Activated CD8-positive, alpha-beta T cell treated with anti-CD3 and anti-CD28 coated beads for 36 hours (primary cell): Measurements from ENCODE around the gene PALLD. TPM values are rescaled to one million over a fixed set of nuclear protein-coding genes. Genes with fewer than 3 reads are reported as not detected.

Experiments
- ATAC-seq: fragments of 200-7000 bp; cut with Tn5 transposase; one replicate; pipeline ENCODE4 v1.10.0; 2021; ENCODE audit warnings: mild to moderate bottlenecking, moderate library complexity
- CTCF ChIA-PET: fragments of 350-600 bp; sonication (Branson Sonifier 250); formaldehyde crosslinking; loops from one replicate; lab custom pipeline; 2021; ENCODE audit warnings: antibody characterized with exemption; lab: Charles Lee
- POLR2A ChIA-PET: fragments of 350-600 bp; sonication (Branson Sonifier 250); formaldehyde crosslinking; loops from one replicate; lab custom pipeline; 2021; ENCODE audit warnings: antibody characterized with exemption; lab: Charles Lee
- DNase-seq: peaks from one replicate; pipeline ENCODE4 v3.0.0-alpha.2; 2020
- H3K27ac Mint-ChIP-seq: one replicate; pipeline ENCODE4 v1.8.0; 2021; ENCODE audit warnings: mild to moderate bottlenecking, mixed read lengths
- H3K27me3 Mint-ChIP-seq: one replicate; pipeline ENCODE4 v1.8.0; 2021; ENCODE audit warnings: mixed read lengths
- H3K36me3 Mint-ChIP-seq: one replicate; pipeline ENCODE4 v1.8.0; 2021; ENCODE audit warnings: low read depth, mixed read lengths
- H3K4me1 Mint-ChIP-seq: one replicate; pipeline ENCODE4 v1.8.0; 2021; ENCODE audit warnings: low read depth, mixed read lengths
- H3K4me3 Mint-ChIP-seq: one replicate; pipeline ENCODE4 v1.8.0; 2021; ENCODE audit warnings: mild to moderate bottlenecking, moderate library complexity, mixed read lengths
- H3K9me3 Mint-ChIP-seq: one replicate; pipeline ENCODE4 v1.8.0; 2021; ENCODE audit warnings: mixed read lengths
- CTCF ChIP-seq: fragments of 200-600 bp; IDR thresholded peaks from one replicate; pipeline ENCODE4 v1.8.0; 2022; ENCODE audit warnings: antibody characterized with exemption, mild to moderate bottlenecking
- intact Hi-C: fragments of 100-400 bp; cut with micrococcal nuclease; formaldehyde crosslinking; loops from one replicate; pipeline ENCODE4 v1.10.0; 2022
- total RNA-seq, 2 experiments: library from RNA; stranded (reverse); gene quantifications; one replicate each; pipeline ENCODE4 v1.2.3, GENCODE V29; 2021

PALLD gene
- total RNA-seq, 2 experiments from 2014 or later = 0.41 to 0.60 TPM

DNA sequence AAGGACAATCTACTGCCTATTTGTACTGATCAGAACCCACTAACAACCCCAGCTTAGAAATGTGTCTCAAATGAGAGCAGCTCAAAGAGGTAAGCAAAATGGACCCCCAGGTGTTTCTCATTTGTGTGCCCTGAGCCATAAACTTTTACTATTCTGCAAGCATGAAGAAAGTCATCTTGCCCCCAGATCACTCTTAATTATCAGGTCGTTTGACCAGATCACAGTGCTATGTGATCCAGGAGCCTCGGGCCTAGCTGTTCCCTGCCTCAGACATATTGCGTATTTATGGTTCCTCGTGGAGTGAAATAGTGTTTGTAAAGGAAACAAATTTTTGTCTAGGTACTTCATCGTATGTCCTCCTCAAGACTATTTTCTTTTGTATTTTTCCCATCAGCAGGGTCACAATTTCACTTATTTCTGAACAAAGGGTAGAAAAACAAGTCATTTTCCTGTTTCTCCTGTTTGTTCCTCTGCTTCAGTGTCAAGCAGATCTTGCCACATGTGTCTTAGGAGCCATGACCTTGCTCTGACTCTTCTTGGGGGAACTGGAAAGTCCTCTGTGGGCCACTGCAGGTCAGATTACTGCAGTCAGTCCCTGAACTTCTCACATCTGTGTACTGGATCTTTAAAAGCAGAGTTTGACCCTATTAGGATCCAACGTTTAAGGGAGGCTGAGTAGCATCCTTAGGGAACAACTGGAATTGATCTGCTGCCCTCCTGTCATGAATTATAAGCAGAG, 194.9 kb downstream of the PALLD start:
- TF ChIP-seq CTCF = no peak
- POLR2A ChIA-PET = no interaction called here
- no peaks in the 10 kb centered on the region for H3K4me1 Mint-ChIP-seq
- DNase-seq = no peak
- intact Hi-C loops = no loop called here
- peaks cover 4% of the 10 kb centered on the region for H3K27me3 Mint-ChIP-seq
- H3K27ac Mint-ChIP-seq = no peak overlapping the region
- ATAC-seq = no peak
- CTCF ChIA-PET = interaction anchor here (0.6 kb wide), 1 partner anchor 15 kb away, joined by 4 read pairs; no protein-coding TSS in a partner anchor
- H3K9me3 Mint-ChIP-seq = no peaks in the 10 kb centered on the region
- H3K4me3 Mint-ChIP-seq = no peak overlapping the region
- no peaks in the 10 kb centered on the region for H3K36me3 Mint-ChIP-seq

GRCh38 chr4:168693750-168694490, 197.1 kb downstream of the PALLD start:
- no peaks in the 10 kb centered on the region for H3K4me1 Mint-ChIP-seq
- H3K4me3 Mint-ChIP-seq = no peak overlapping the region
- H3K36me3 Mint-ChIP-seq = no peaks in the 10 kb centered on the region
- ChIA-PET POLR2A (no interaction called here), CTCF (no interaction called here)
- no peak overlapping the region for H3K27ac Mint-ChIP-seq
- no peak for TF ChIP-seq CTCF
- no peaks in the 10 kb centered on the region for H3K9me3 Mint-ChIP-seq
- intact Hi-C loops = no loop called here
- H3K27me3 Mint-ChIP-seq = peaks cover 9% of the 10 kb centered on the region
- ATAC-seq = no peak
- DNase-seq = no peak

- CTCF ChIA-PET = no interaction called here
- intact Hi-C loops = no loop called here
- no peak for TF ChIP-seq CTCF
- Mint-ChIP-seq H3K4me3 (no peak overlapping the region), H3K36me3 (no peaks in the 10 kb centered on the region), H3K27me3 (peaks cover 9% of the 10 kb centered on the region), H3K9me3 (no peaks in the 10 kb centered on the region), H3K27ac (no peak overlapping the region), H3K4me1 (no peaks in the 10 kb centered on the region)
- POLR2A ChIA-PET = no interaction called here
- no peak for DNase-seq
- no peak for ATAC-seq
Measured at GRCh38 chr4:168694667-168695066, 197.8 kb downstream of the PALLD start.

- Mint-ChIP-seq H3K36me3 (no peaks in the 10 kb centered on the region), H3K9me3 (no peaks in the 10 kb centered on the region), H3K4me3 (no peak overlapping the region), H3K27ac (no peak overlapping the region), H3K27me3 (peaks cover 7% of the 10 kb centered on the region), H3K4me1 (no peaks in the 10 kb centered on the region)
- DNase-seq = no peak
- CTCF ChIA-PET = no interaction called here
- intact Hi-C loops = no loop called here
- ATAC-seq = no peak
- POLR2A ChIA-PET = no interaction called here
- no peak for TF ChIP-seq CTCF
Measured at GRCh38 chr4:168695288-168695687, 198.4 kb downstream of the PALLD start.

GRCh38 chr4:168696280-168696679, 199.4 kb downstream of the PALLD start:
- no peak overlapping the region for H3K4me3 Mint-ChIP-seq
- no peak for ATAC-seq
- no peak for DNase-seq
- H3K9me3 Mint-ChIP-seq = no peaks in the 10 kb centered on the region
- no peaks in the 10 kb centered on the region for H3K4me1 Mint-ChIP-seq
- intact Hi-C loops = no loop called here
- no peak for TF ChIP-seq CTCF
- H3K27me3 Mint-ChIP-seq = peaks cover 7% of the 10 kb centered on the region
- ChIA-PET CTCF (no interaction called here), POLR2A (no interaction called here)
- no peaks in the 10 kb centered on the region for H3K36me3 Mint-ChIP-seq
- no peak overlapping the region for H3K27ac Mint-ChIP-seq
